HUES6 (cell line): ENCODE data around the gene GLI2.
A peak's percentile ranks its signal among the peaks of the same experiment; 100 is the strongest.

Experiments used
- H3K27ac ChIP-seq: 2 replicates; pipeline ENCODE4 v1.7.0; 2013; ENCODE audit warnings: low read depth, mild to moderate bottlenecking, low read length, inconsistent platforms
- H3K27me3 ChIP-seq: 2 replicates; pipeline ENCODE4 v1.6.1; 2013; ENCODE audit warnings: low read length; ENCODE audit not compliant: control insufficient read depth, insufficient read depth
- H3K36me3 ChIP-seq: 2 replicates; pipeline ENCODE4 v1.6.1; 2013; ENCODE audit warnings: low read length; ENCODE audit not compliant: control insufficient read depth, insufficient read depth
- H3K4me1 ChIP-seq: 2 replicates; pipeline ENCODE4 v1.6.1; 2013; ENCODE audit warnings: low read length; ENCODE audit not compliant: control insufficient read depth, insufficient read depth
- H3K4me3 ChIP-seq: 2 replicates; pipeline ENCODE4 v1.5.1; 2013; ENCODE audit warnings: low read depth, low read length
- H3K9ac ChIP-seq: one replicate; pipeline ENCODE4 v1.6.1; 2013; ENCODE audit warnings: mild to moderate bottlenecking, low read length
- H3K9me3 ChIP-seq: 2 replicates; pipeline ENCODE4 v1.6.1; 2013; ENCODE audit warnings: low read depth, low read length; ENCODE audit not compliant: control insufficient read depth, insufficient read depth

GLI2 gene

GRCh38 chr2:120759543-120760331 is 24.1 kb downstream of the GLI2 start:
- H3K27ac ChIP-seq, result no peak overlapping the region
- H3K9me3 ChIP-seq, result no peaks in the 10 kb centered on the region

GRCh38 chr2:120760446-120761135 is 24.9 kb downstream of the GLI2 start:
- Histone ChIP-seq H3K9ac (no peak overlapping the region), H3K4me1 (peaks cover 79% of the 10 kb centered on the region), H3K27ac (no peak overlapping the region)

More at GRCh38 chr2:120759543-120760331, 24.1 kb downstream of the GLI2 start:
- no peaks in the 10 kb centered on the region for H3K27me3 ChIP-seq
- peaks cover 70% of the 10 kb centered on the region for H3K4me1 ChIP-seq
- no peak overlapping the region for H3K4me3 ChIP-seq
- no peak overlapping the region for H3K9ac ChIP-seq
- no peaks in the 10 kb centered on the region for H3K36me3 ChIP-seq

GRCh38 chr2:120761164-120761861 is 25.6 kb downstream of the GLI2 start:
- Histone ChIP-seq H3K4me1 (peaks cover 86% of the 10 kb centered on the region), H3K27me3 (no peaks in the 10 kb centered on the region), H3K27ac (no peak overlapping the region), H3K9me3 (no peaks in the 10 kb centered on the region), H3K4me3 (no peak overlapping the region), H3K9ac (no peak overlapping the region), H3K36me3 (no peaks in the 10 kb centered on the region)

More at GRCh38 chr2:120760446-120761135, 24.9 kb downstream of the GLI2 start:
- Histone ChIP-seq H3K36me3 (no peaks in the 10 kb centered on the region), H3K4me3 (no peak overlapping the region), H3K9me3 (no peaks in the 10 kb centered on the region), H3K27me3 (no peaks in the 10 kb centered on the region)

GRCh38 chr2:120761911-120762310 is 26.2 kb downstream of the GLI2 start:
- Histone ChIP-seq H3K4me3 (no peak overlapping the region), H3K36me3 (no peaks in the 10 kb centered on the region), H3K27ac (no peak overlapping the region), H3K4me1 (peaks cover 92% of the 10 kb centered on the region), H3K9ac (no peak overlapping the region), H3K27me3 (no peaks in the 10 kb centered on the region), H3K9me3 (no peaks in the 10 kb centered on the region)

DNA sequence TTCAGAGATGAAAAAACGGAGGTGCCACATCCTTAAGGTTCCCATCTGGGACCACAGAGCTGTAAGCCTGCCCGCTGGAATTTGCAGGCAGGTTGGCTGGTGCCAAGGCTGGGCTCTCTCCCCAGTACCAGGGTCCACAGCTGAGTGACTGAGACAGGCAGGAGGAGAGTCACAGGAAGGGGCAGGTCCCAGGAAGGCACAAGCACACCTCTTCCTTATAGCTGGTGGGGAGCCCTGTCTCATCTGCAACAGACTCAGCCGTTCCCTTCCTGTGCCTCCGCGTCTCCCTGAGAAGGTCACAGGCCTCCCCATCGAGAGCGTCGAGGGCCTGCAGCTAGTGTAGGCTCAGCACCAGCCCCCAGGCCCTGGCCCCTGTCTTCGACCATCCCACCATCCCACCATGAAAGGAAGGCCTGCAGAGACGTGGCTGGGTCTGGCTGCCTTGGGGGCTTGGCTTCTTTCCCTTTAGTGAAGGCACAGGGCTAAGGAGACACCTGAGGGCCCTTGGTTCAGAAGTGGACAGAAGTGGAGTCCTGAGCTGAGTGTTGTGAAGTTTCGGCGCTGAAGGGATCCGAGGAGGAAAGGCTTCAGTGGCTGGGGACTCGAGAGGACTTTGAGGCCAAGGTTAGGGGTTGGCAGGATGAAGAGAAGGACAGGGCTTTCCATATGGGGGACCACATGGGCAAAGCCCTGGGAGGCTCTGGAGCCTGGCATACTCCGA is 26.8 kb downstream of the GLI2 start:
- no peaks in the 10 kb centered on the region for H3K9me3 ChIP-seq
- H3K4me3 ChIP-seq, result no peak overlapping the region
- H3K27me3 ChIP-seq, result no peaks in the 10 kb centered on the region
- H3K9ac ChIP-seq, result no peak overlapping the region
- no peak overlapping the region for H3K27ac ChIP-seq
- H3K4me1 ChIP-seq, result peaks cover 94% of the 10 kb centered on the region
- H3K36me3 ChIP-seq, result no peaks in the 10 kb centered on the region

DNA sequence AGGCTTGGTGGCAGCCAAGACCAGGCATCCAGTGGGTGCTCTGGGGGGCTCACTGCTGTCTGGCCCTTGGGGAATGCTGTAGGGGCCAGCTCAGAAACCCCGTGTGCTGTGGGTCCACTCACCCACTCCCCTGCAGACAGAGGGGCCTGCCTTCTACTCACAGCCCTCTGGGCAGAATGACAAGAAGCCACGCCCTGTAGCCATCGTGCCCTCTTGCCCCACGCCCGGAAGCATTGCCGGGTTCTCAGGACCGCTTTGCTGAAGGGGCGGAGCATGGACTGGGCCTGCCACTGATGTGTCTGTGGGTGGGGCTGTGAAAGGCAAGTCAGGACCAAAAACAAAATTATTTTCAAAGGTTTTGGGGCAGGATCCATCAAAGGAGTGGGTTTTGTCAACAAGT is 27.8 kb downstream of the GLI2 start:
- Histone ChIP-seq H3K9me3 (no peaks in the 10 kb centered on the region), H3K9ac (no peak overlapping the region), H3K27me3 (no peaks in the 10 kb centered on the region), H3K27ac (no peak overlapping the region), H3K4me1 (peaks cover 94% of the 10 kb centered on the region), H3K4me3 (no peak overlapping the region), H3K36me3 (no peaks in the 10 kb centered on the region)

GRCh38 chr2:120763931-120764330 is 28.3 kb downstream of the GLI2 start:
- Histone ChIP-seq H3K4me1 (peaks cover 92% of the 10 kb centered on the region), H3K36me3 (no peaks in the 10 kb centered on the region), H3K9me3 (no peaks in the 10 kb centered on the region), H3K27me3 (no peaks in the 10 kb centered on the region), H3K4me3 (no peak overlapping the region), H3K9ac (no peak overlapping the region), H3K27ac (no peak overlapping the region)

DNA sequence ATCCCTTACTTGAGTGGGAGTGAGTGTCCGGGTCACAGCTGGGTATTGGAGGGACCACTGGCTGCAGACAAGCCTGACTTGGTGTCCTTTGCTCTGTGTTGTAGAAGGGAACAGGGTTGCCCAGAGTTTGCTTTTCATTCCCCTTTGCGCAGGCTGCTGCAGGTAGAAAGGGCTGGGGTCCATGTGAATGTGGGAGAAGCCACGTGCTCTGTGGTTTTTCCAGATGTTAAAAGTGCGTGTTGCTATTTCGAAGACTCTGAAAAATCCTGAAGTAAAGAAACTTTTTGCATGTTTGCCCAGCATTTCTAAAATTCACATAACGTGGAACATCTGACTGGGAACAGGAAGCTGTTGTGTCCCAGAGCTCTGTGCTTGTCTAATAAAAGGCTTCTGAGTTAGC is 28.8 kb downstream of the GLI2 start:
- Histone ChIP-seq H3K9ac (no peak overlapping the region), H3K9me3 (no peaks in the 10 kb centered on the region), H3K27me3 (no peaks in the 10 kb centered on the region), H3K4me1 (peaks cover 90% of the 10 kb centered on the region), H3K36me3 (no peaks in the 10 kb centered on the region), H3K4me3 (no peak overlapping the region), H3K27ac (no peak overlapping the region; the same call in 1 of the 2 replicates)

GRCh38 chr2:120764991-120765677 is 29.5 kb downstream of the GLI2 start:
- Histone ChIP-seq H3K4me1 (peaks cover 88% of the 10 kb centered on the region), H3K27me3 (no peaks in the 10 kb centered on the region), H3K36me3 (no peaks in the 10 kb centered on the region), H3K27ac (peak overlapping the region; percentile 39; the same call in 1 of the 2 replicates), H3K9me3 (no peaks in the 10 kb centered on the region), H3K9ac (peak overlapping the region; percentile 43), H3K4me3 (no peak overlapping the region)
